GM12801 (cell line): ENCODE data around the gene METTL27.

Source experiments
- TF ChIP-seq, protein P1 (sequence below): IDR thresholded peaks from one replicate; pipeline ENCODE4 v1.5.1; 2011; ENCODE audit warnings: control low read depth; ENCODE audit not compliant: insufficient read length; ENCODE audit errors: extremely low read depth

Gene METTL27

GRCh38 chr7:73872056-73872908, 30.0 kb upstream of the METTL27 start:
- TF ChIP-seq, protein P1, sequence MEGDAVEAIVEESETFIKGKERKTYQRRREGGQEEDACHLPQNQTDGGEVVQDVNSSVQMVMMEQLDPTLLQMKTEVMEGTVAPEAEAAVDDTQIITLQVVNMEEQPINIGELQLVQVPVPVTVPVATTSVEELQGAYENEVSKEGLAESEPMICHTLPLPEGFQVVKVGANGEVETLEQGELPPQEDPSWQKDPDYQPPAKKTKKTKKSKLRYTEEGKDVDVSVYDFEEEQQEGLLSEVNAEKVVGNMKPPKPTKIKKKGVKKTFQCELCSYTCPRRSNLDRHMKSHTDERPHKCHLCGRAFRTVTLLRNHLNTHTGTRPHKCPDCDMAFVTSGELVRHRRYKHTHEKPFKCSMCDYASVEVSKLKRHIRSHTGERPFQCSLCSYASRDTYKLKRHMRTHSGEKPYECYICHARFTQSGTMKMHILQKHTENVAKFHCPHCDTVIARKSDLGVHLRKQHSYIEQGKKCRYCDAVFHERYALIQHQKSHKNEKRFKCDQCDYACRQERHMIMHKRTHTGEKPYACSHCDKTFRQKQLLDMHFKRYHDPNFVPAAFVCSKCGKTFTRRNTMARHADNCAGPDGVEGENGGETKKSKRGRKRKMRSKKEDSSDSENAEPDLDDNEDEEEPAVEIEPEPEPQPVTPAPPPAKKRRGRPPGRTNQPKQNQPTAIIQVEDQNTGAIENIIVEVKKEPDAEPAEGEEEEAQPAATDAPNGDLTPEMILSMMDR: no peak

DNA sequence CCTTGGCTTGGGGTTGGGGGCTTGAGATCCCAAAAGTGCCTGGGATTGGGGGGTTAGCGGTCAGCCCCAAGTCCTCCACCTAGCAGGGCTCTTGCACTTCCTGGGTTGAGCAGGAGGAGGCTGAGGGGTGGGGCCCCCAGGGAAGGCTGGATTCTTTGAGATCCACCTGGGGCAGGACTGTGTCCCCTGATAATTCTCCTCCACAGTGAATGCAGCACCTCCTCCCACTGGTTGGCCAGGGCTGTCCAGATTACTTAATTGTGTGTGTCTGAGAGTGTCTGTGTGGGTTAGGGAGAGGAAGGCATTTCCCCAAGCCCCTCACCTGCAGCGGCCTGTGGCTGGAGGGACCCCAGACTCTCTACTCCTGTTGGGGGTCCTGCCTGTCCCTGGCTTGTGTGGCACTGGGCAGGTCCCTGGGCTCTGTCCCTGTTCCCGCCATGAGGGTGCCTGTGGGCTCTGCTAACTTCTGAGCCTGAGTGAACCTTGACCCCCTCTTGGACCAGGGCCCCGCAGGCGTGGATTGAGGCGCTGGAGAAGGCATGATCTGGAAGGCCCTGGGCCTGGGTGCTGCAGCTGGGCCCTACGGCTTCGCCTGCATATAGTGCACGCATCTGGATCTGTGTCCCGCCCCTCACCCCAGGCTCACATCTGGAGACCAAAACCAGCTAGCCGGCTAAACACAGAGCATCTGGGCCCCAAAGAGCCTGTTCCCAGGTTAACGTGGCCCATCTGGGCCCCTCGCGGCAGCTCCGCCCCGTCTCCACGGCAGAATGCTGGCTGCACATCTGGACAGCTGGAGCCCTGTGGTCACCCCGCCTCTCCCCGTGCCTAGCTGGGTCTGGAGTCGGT, 29.1 kb upstream of the METTL27 start:
- TF ChIP-seq, protein P1: no peak

DNA sequence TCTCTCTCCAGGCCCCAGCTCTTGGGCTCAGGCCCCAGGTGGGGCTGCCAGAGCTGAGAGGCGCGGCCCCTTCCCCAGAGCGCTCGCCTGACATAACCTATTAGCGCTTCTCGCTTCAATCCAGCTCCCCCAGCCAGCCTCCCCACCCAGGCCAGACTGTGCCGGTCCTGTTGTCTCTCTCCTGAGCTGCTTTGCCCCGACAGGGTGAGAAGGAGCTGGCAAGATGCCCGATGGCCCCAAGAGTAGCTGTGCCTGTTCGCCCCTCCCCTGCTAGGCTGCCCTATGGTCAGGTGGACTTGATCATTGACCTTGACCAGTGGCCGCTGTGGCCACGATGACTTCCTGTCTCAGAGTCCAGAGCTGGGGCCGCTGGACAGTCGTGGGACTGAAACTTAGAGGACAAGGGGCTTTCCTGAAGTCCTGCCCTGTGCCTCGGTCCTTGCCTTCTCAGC, 27.8 kb upstream of the METTL27 start:
- TF ChIP-seq, protein P1: no peak

- TF ChIP-seq, protein P1: no peak
Measured at GRCh38 chr7:73869011-73869798, 26.9 kb upstream of the METTL27 start.

DNA sequence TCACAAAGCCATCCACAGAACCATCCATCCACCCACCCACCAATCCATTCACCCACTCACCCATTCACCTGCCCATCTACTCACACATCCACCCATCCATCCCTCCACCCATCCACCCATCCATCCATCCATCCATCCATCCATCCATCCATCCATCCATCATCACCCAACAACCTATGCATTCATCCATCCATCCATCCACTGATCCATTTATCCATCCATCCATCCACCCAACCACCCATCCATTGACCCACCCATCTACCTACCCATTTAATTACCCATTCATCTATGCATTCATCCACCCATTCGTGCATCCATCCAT, 24.1 kb upstream of the METTL27 start:
- TF ChIP-seq, protein P1: no peak

DNA sequence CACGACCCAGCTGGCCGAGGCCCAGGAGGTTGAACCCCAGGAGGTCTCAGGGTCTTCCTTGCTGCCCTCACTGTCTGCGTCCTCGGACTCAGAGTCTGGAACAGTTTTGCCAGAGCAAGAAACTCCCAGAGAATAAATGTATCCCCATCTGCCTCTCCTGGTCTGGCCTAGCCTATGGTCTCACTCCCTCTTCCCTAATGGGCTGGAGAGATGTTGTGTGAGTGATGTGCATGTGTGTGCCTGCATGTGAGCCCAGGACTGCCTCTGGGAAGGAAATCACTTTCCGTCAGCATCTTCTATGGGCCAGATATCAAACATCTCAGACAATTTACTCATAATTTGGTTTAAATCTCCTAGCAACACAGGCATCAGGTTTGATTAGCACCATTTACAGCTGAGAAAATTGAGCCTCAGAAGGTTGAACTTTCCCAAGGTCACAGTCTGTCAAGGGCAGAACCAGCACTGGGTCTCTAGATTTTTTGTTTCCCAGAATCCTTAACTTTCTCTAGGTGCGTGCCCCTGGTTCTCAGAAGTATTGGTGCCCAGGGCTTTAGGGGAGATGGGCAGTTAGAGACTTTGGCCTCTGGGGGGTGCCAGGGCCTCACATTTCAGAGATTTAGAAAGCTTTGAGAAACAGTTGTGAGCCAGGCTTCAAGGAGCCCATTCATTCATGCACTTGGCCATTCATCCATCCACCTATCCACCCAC, 23.6 kb upstream of the METTL27 start:
- TF ChIP-seq, protein P1: no peak
